A549 (cell line): ENCODE measurements around the gene GGT5. TPM values are rescaled to one million over a fixed set of nuclear protein-coding genes. Genes with fewer than 3 reads are reported as not detected.
A peak's percentile ranks its signal among the peaks of the same experiment; 100 is the strongest.
"Not testable (repeated sequence)": the region's sequence is repeated elsewhere in the genome, so short reads cannot be mapped to it uniquely, and the experiment has no call there.

ENCODE experiments used
- ATAC-seq, 2 experiments: fragments of 200-7000 bp in 1 of 2; fragments of >200 bp in 1 of 2; cut with Nextera tagmentation in 1 of 2; cut with Tn5 transposase in 1 of 2; 3 replicates each; pipeline versions ENCODE4 v1.8.0 to v1.9.1; 2018 to 2020; ENCODE audit warnings: mild to moderate bottlenecking in 1 of 2, moderate library complexity in 1 of 2
- CTCF ChIA-PET: fragments of 300-600 bp; sonication (Branson Sonifier 250); formaldehyde crosslinking; extraction: SDS; loops from one replicate; lab custom pipeline; 2021; ENCODE audit warnings: antibody characterized with exemption, inconsistent platforms; lab: Yijun Ruan, JAX
- POLR2A ChIA-PET: fragments of 350-600 bp; formaldehyde crosslinking; extraction: SDS; loops from one replicate; lab custom pipeline; 2021; ENCODE audit warnings: antibody characterized with exemption, inconsistent platforms; lab: Yijun Ruan, JAX
- DNase-seq, 2 experiments: peaks; one replicate each; pipeline versions ENCODE4 v3.0.0 to v3.0.0-alpha.2; 2011 to 2016; ENCODE audit warnings: low read depth in 1 of 2, low spot score in 1 of 2
- FAIRE-seq: peaks from 2 replicates; lab custom pipeline; 2011; peaks lifted over from hg19 to GRCh38; lab: Jason Lieb, UNC
- H3K27ac ChIP-seq, 2 experiments: fragments of >200 bp; sonication (Bioruptor Twin); formaldehyde crosslinking; 3 replicates each; pipeline ENCODE4 v1.5.1; 2016 to 2017
- H3K4me1 ChIP-seq: fragments of >200 bp; sonication (Bioruptor Twin); formaldehyde crosslinking; 3 replicates; pipeline ENCODE4 v1.6.1; 2016
- H3K4me2 ChIP-seq: fragments of >200 bp; sonication (Bioruptor Twin); formaldehyde crosslinking; 3 replicates; pipeline ENCODE4 v1.6.1; 2016
- H3K4me3 ChIP-seq: fragments of >200 bp; sonication (Bioruptor Twin); formaldehyde crosslinking; 3 replicates; pipeline ENCODE4 v1.5.1; 2016
- H3K9me3 ChIP-seq: fragments of >200 bp; sonication (Bioruptor Twin); formaldehyde crosslinking; 3 replicates; pipeline ENCODE4 v1.6.1; 2016
- HDAC2 ChIP-seq: fragments of 200-600 bp; sonication (generic); IDR thresholded peaks from 2 replicates; pipeline ENCODE4 v1.6.1; 2016
- HEYL ChIP-seq: fragments of 250-450 bp; sonication (Bioruptor Pico); IDR thresholded peaks from 2 replicates; pipeline ENCODE4 v1.8.0; 2021; ENCODE audit warnings: mild to moderate bottlenecking, moderate library complexity
- KDM1A ChIP-seq: fragments of 200-600 bp; sonication (generic); IDR thresholded peaks from 2 replicates; pipeline ENCODE4 v1.6.1; 2016; ENCODE audit warnings: low read depth, mild to moderate bottlenecking
- KDM5A ChIP-seq: fragments of 200-600 bp; sonication (generic); IDR thresholded peaks from 2 replicates; pipeline ENCODE4 v1.6.1; 2016; ENCODE audit warnings: antibody characterized with exemption, mild to moderate bottlenecking
- MAFK ChIP-seq: fragments of 450-650 bp; IDR thresholded peaks from 2 replicates; pipeline ENCODE4 v1.6.1; 2014; ENCODE audit not compliant: partially characterized antibody
- MAZ ChIP-seq: fragments of 150-350 bp; IDR thresholded peaks from 2 replicates; pipeline ENCODE4 v1.6.1; 2014; ENCODE audit warnings: antibody characterized with exemption, low read depth, low read length, borderline replicate concordance
- NFE2L2 ChIP-seq: fragments of 150-350 bp; conservative IDR thresholded peaks from 2 replicates; pipeline ENCODE4 v1.6.1; 2014; ENCODE audit warnings: low read length
- NPAS2 ChIP-seq: fragments of 250-450 bp; sonication (Bioruptor Pico); IDR thresholded peaks from 2 replicates; pipeline ENCODE4 v1.8.0; 2022; ENCODE audit warnings: mild to moderate bottlenecking, moderate library complexity, borderline replicate concordance
- POLR2A ChIP-seq: IDR thresholded peaks from 2 replicates; pipeline ENCODE4 v1.6.1; 2012; ENCODE audit warnings: mild to moderate bottlenecking, low read length
- RAD21 ChIP-seq, 2 experiments: fragments of >200 bp in 1 of 2; sonication (Bioruptor Twin) in 1 of 2; formaldehyde crosslinking in 1 of 2; IDR thresholded peaks in 1 of 2; conservative IDR thresholded peaks in 1 of 2; 2 replicates in 1 of 2; 3 replicates in 1 of 2; pipeline ENCODE4 v1.6.1; 2012 to 2018; ENCODE audit warnings: inconsistent platforms in 1 of 2
- RARB ChIP-seq: fragments of 250-450 bp; sonication (Bioruptor Pico); IDR thresholded peaks from 2 replicates; pipeline ENCODE4 v1.8.0; 2021; ENCODE audit warnings: mild to moderate bottlenecking, moderate library complexity
- TFCP2L1 ChIP-seq: fragments of 250-450 bp; sonication (Bioruptor Pico); IDR thresholded peaks from 2 replicates; pipeline ENCODE4 v1.5.0; 2021; ENCODE audit warnings: mild to moderate bottlenecking
- TP53 ChIP-seq: fragments of 250-450 bp; sonication (Bioruptor Pico); IDR thresholded peaks from 2 replicates; pipeline ENCODE4 v1.5.0; 2021; ENCODE audit warnings: mild to moderate bottlenecking, moderate library complexity
- ZFP36 ChIP-seq: fragments of 450-650 bp; IDR thresholded peaks from 2 replicates; pipeline ENCODE4 v1.6.1; 2014; ENCODE audit warnings: borderline replicate concordance; ENCODE audit not compliant: partially characterized antibody
- ZNF302 ChIP-seq: fragments of 250-450 bp; sonication (Bioruptor Pico); IDR thresholded peaks from 2 replicates; pipeline ENCODE4 v1.9.0; 2021; ENCODE audit warnings: inconsistent platforms, mild to moderate bottlenecking, moderate library complexity
- WGBS: methylation state at CpG from one replicate; pipeline ENCODE4 v1.1.6; 2017; ENCODE audit errors: missing lambda C conversion rate; 5-methylcytosine and 5-hydroxymethylcytosine counted together
- polyA plus RNA-seq, 4 experiments: library from polyadenylated mRNA; depleted of rRNA in 3 of 4; stranded (reverse); fragments of >200 nt; fragmentation: RNase III in 1 of 4; extraction: RNeasy Plus Mini Kit Qiagen cat#74134 plus additional on column Dnase treatment in 1 of 4; gene quantifications; 2 replicates in 3 of 4; 3 replicates in 1 of 4; pipeline ENCODE4 v1.2.3, GENCODE V29; 2011 to 2017
- TF ChIP-seq, protein P1 (sequence below): fragments of 150-350 bp; IDR thresholded peaks from 2 replicates; pipeline ENCODE4 v1.6.1; 2014; ENCODE audit warnings: low read depth, mild to moderate bottlenecking, low read length
- TF ChIP-seq, protein P2 (sequence below): fragments of >200 bp; sonication (Bioruptor Twin); formaldehyde crosslinking; IDR thresholded peaks from 3 replicates; pipeline ENCODE4 v1.5.1; 2016
- TF ChIP-seq, protein P3 (sequence below): fragments of 450-650 bp; IDR thresholded peaks from 2 replicates; pipeline ENCODE4 v1.6.1; 2014; ENCODE audit warnings: antibody characterized with exemption

Gene GGT5
- polyA plus RNA-seq, 2 of the 4 experiments (the other 2 are of a cell fraction), result 2.5 to 3.1 TPM

DNA sequence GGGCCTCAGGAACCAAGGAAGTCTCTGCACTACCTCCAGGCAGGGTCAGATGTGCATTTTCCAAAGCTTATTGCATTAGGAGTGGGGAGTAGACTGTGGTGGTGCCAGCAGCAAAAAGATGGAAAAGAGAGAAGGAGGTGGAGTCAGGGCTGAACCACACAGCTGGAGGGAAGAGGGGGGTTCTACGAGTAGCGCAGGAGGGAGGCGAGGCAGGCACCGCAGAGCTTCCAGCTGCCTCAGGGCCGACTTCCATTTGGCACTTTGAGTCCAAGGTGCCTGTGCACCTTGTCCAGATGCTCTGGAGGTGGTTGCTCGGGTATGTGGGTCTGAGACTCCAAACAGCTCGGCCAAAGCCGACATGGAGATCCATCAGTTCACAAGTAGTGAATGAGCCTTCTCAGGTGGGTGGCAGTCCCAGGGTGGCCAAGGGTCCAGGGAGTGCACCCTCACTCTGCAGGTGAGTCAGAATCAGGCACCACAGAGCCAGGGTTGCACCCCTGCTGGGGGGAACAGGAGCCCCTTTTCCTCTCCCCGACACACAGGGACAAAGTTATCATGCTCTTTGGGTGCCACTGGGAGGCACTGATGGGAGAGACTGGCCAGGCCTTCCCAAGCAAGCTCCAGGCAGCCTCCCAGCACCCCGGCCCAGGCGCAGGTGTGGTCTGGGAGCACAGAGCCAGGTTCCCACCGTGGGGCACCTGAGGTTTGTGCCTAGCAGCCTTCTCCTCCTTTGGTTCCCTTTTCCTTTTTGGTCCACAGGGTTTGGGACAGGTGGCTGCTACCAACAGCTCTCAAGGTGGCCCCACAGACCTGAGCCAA, 30.2 kb downstream of the GGT5 start:
- H3K27ac ChIP-seq, result peak overlapping the region; percentile 62 to 81

DNA sequence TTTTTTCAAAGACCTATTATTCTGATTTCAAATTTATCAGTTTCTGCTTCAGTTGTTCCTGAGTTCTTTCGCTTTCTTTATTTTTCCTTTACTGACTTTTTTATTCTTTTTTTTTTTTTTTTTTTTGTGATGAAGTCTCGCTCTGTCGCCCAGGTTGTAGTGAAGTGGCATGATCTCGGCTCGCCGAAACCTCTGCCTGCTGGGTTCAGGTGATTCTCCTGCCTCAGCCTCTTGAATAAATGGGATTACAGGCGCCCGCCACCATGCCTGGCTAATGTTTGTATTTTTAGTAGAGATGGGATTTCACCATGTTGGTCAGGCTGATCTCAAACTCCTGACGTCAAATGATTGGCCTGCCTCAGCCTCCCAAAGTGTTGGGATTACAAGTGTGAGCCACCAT, 31.8 kb downstream of the GGT5 start:
- Histone ChIP-seq H3K4me1 (peaks cover 26% of the 10 kb centered on the region), H3K27ac (peak overlapping the region in 1 of 2 experiments; percentile 81; a peak in 4 of 6 replicates)
- ATAC-seq, DNase-seq, H3K4me2 ChIP-seq, FAIRE-seq, H3K9me3 ChIP-seq, POLR2A ChIA-PET, H3K4me3 ChIP-seq: not testable (repeated sequence)
- 85% methylated on average over 9 of the region's 9 CpGs for WGBS
- CTCF ChIA-PET, result interaction anchor here (0.7 kb wide), 1 partner anchor 18 kb away, joined by 3 read pairs; no protein-coding TSS in a partner anchor

More for the DNA sequence above, 30.2 kb downstream of the GGT5 start:
- CTCF ChIA-PET, result interaction anchor here (0.9 to 5.5 kb wide), 4 partner anchors 13 to 33 kb away, joined by 3 to 35 read pairs (median 10); partner anchors contain the start of gene GGT5
- H3K4me3 ChIP-seq, result no peak overlapping the region
- peaks cover 12% of the 10 kb centered on the region; the same call in 2 of the 3 replicates for H3K4me1 ChIP-seq
- FAIRE-seq (no peak), DNase-seq (no peak), ATAC-seq (peak; percentile 61 to 64; a peak in 3 of 6 replicates)
- no peaks in the 10 kb centered on the region for H3K9me3 ChIP-seq
- POLR2A ChIA-PET, result no interaction called here
- no peak overlapping the region for H3K4me2 ChIP-seq
- TF ChIP-seq ZNF302 (CRISPR knock-in tag) (no peak), MAZ (no peak), HDAC2 (no peak), RAD21 (conservative IDR thresholded peaks at IDR 0.05 in 1 of 2, IDR thresholded peaks at IDR 0.05 in 1 of 2) (no peak), KDM1A (no peak), NPAS2 (no peak), TFCP2L1 (no peak), NFE2L2 (no peak), ZFP36 (no peak), TP53 (CRISPR knock-in tag) (no peak), HEYL (no peak), MAFK (no peak), POLR2A (no peak), KDM5A (no peak), RARB (CRISPR knock-in tag) (no peak)
- TF ChIP-seq, protein P1, sequence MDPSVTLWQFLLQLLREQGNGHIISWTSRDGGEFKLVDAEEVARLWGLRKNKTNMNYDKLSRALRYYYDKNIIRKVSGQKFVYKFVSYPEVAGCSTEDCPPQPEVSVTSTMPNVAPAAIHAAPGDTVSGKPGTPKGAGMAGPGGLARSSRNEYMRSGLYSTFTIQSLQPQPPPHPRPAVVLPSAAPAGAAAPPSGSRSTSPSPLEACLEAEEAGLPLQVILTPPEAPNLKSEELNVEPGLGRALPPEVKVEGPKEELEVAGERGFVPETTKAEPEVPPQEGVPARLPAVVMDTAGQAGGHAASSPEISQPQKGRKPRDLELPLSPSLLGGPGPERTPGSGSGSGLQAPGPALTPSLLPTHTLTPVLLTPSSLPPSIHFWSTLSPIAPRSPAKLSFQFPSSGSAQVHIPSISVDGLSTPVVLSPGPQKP, result no peak
- TF ChIP-seq, protein P2, sequence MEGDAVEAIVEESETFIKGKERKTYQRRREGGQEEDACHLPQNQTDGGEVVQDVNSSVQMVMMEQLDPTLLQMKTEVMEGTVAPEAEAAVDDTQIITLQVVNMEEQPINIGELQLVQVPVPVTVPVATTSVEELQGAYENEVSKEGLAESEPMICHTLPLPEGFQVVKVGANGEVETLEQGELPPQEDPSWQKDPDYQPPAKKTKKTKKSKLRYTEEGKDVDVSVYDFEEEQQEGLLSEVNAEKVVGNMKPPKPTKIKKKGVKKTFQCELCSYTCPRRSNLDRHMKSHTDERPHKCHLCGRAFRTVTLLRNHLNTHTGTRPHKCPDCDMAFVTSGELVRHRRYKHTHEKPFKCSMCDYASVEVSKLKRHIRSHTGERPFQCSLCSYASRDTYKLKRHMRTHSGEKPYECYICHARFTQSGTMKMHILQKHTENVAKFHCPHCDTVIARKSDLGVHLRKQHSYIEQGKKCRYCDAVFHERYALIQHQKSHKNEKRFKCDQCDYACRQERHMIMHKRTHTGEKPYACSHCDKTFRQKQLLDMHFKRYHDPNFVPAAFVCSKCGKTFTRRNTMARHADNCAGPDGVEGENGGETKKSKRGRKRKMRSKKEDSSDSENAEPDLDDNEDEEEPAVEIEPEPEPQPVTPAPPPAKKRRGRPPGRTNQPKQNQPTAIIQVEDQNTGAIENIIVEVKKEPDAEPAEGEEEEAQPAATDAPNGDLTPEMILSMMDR, result no peak
- TF ChIP-seq, protein P3, sequence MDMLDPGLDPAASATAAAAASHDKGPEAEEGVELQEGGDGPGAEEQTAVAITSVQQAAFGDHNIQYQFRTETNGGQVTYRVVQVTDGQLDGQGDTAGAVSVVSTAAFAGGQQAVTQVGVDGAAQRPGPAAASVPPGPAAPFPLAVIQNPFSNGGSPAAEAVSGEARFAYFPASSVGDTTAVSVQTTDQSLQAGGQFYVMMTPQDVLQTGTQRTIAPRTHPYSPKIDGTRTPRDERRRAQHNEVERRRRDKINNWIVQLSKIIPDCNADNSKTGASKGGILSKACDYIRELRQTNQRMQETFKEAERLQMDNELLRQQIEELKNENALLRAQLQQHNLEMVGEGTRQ, result no peak
- 88% methylated on average over 9 of the region's 12 CpGs for WGBS

DNA sequence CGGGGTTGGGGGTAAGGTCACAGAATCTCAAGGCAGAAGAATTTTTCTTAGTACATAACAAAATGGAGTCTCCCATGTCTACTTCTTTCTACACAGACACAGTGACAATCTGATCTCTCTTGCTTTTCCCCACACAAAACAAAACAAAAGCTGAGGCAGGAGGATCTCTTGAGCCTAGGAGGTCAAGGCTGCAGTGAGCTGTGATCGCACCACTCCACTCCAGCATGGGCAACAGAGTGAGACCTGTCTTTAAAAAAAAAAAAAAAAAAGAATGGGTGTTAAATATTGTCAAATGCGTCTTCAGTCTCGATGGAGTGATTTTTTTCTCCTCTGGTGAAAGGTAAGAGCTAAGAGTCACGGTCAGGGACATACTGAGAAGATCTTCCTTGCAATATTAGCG, 33.2 kb downstream of the GGT5 start:
- DNase-seq, FAIRE-seq, H3K9me3 ChIP-seq, ATAC-seq, H3K4me2 ChIP-seq, H3K4me3 ChIP-seq, POLR2A ChIA-PET: not testable (repeated sequence)
- Histone ChIP-seq H3K4me1 (peaks cover 36% of the 10 kb centered on the region), H3K27ac (peak overlapping the region; percentile 62 to 82)
- 74% methylated on average over 5 of the region's 6 CpGs for WGBS
- CTCF ChIA-PET, result interaction anchor here (0.7 kb wide), 1 partner anchor 22 kb away, joined by 3 read pairs; no protein-coding TSS in a partner anchor
